ENCODE results near the gene TAAR9. TPM values are rescaled to one million over a fixed set of nuclear protein-coding genes. Genes with fewer than 3 reads are reported as not detected.

TAAR9 gene
- total RNA-seq, 2 experiments from 2014 or later, result not detected

- H3K36me3 ChIP-seq (ENCODE audit: insufficient read depth, low read length), result no peaks in the 10 kb centered on the region
- H3K4me1 ChIP-seq (ENCODE audit: insufficient read depth, low read length, poor library complexity, severe bottlenecking), result no peaks in the 10 kb centered on the region
- no peaks in the 10 kb centered on the region for H4K20me1 ChIP-seq (ENCODE audit: insufficient read depth, low read length)
- H3K9me2 ChIP-seq (ENCODE audit: insufficient read depth, low read length), result no peaks in the 10 kb centered on the region
- H3K79me2 ChIP-seq (ENCODE audit: insufficient read depth, low read depth, low read length), result no peaks in the 10 kb centered on the region
- H3K27ac ChIP-seq (ENCODE audit: low read depth, low read length, poor library complexity, severe bottlenecking), result no peak overlapping the region
- H2AFZ ChIP-seq (ENCODE audit: low read length), result no peak overlapping the region
- TF ChIP-seq EZH2phosphoT487 (IDR thresholded peaks at IDR 0.05; ENCODE audit: borderline replicate concordance, low read depth, low read length), result no peak
- TF ChIP-seq, protein P1, sequence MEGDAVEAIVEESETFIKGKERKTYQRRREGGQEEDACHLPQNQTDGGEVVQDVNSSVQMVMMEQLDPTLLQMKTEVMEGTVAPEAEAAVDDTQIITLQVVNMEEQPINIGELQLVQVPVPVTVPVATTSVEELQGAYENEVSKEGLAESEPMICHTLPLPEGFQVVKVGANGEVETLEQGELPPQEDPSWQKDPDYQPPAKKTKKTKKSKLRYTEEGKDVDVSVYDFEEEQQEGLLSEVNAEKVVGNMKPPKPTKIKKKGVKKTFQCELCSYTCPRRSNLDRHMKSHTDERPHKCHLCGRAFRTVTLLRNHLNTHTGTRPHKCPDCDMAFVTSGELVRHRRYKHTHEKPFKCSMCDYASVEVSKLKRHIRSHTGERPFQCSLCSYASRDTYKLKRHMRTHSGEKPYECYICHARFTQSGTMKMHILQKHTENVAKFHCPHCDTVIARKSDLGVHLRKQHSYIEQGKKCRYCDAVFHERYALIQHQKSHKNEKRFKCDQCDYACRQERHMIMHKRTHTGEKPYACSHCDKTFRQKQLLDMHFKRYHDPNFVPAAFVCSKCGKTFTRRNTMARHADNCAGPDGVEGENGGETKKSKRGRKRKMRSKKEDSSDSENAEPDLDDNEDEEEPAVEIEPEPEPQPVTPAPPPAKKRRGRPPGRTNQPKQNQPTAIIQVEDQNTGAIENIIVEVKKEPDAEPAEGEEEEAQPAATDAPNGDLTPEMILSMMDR (conservative IDR thresholded peaks at IDR 0.05; ENCODE audit: low read length), result no peak
- ChIA-PET POLR2A (no interaction called here), CTCF (ENCODE audit: unreplicated experiment) (no interaction called here)
- intact Hi-C loops (cut with micrococcal nuclease; ENCODE audit: unreplicated experiment), result no loop called here
- DNase-seq (ENCODE audit: low spot score), result no peak
- no peaks in the 10 kb centered on the region for H3K9me3 ChIP-seq (ENCODE audit: low read length)
- no peak overlapping the region for H3K4me2 ChIP-seq (ENCODE audit: low read length)
- no peak overlapping the region for H3K4me3 ChIP-seq (ENCODE audit: low read depth, low read length, poor library complexity, severe bottlenecking)
- no TSS peak for BruUV-seq (replicated peaks)
These were observed 31.1 kb downstream of the TAAR9 start for GRCh38 chr6:132569170-132569569.

DNA sequence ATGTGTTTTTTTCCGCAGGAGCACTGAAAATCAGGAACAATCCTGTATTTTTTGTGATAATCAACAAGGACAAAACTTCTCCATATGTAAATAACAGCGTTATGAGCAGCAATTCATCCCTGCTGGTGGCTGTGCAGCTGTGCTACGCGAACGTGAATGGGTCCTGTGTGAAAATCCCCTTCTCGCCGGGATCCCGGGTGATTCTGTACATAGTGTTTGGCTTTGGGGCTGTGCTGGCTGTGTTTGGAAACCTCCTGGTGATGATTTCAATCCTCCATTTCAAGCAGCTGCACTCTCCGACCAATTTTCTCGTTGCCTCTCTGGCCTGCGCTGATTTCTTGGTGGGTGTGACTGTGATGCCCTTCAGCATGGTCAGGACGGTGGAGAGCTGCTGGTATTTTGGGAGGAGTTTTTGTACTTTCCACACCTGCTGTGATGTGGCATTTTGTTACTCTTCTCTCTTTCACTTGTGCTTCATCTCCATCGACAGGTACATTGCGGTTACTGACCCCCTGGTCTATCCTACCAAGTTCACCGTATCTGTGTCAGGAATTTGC, 32.2 kb downstream of the TAAR9 start, which contains the start of gene TAAR6:
TAAR6 (plus strand) TSS at position 102 of the 557 bp plus-strand sequence; CDS start at position 102, 0 bp downstream.
- CTCF ChIA-PET (ENCODE audit: unreplicated experiment), result no interaction called here
- H3K4me2 ChIP-seq (ENCODE audit: low read length), result no peak within 1 kb of the TSS
- H2AFZ ChIP-seq (ENCODE audit: low read length), result no peak within 1 kb of the TSS
- DNase-seq (ENCODE audit: low spot score), result no peak
- POLR2A ChIA-PET, result no interaction called here
- TF ChIP-seq, protein P1 (conservative IDR thresholded peaks at IDR 0.05; ENCODE audit: low read length), result no peak
- no peak for TF ChIP-seq EZH2phosphoT487 (IDR thresholded peaks at IDR 0.05; ENCODE audit: borderline replicate concordance, low read depth, low read length)
- intact Hi-C loops (cut with micrococcal nuclease; ENCODE audit: unreplicated experiment), result no loop called here
- H3K9me3 ChIP-seq (ENCODE audit: low read length), result no peaks in the 10 kb centered on the region
- no TSS peak for BruUV-seq (replicated peaks)
- H3K4me1 ChIP-seq (ENCODE audit: insufficient read depth, low read length, poor library complexity, severe bottlenecking), result no peaks in the 10 kb centered on the region
- H3K27ac ChIP-seq (ENCODE audit: low read depth, low read length, poor library complexity, severe bottlenecking), result no peak within 1 kb of the TSS
- H3K4me3 ChIP-seq (ENCODE audit: low read depth, low read length, poor library complexity, severe bottlenecking), result no peak within 1 kb of the TSS
- H3K9me2 ChIP-seq (ENCODE audit: insufficient read depth, low read length), result no peaks in the 10 kb centered on the region
- no peaks in the 10 kb centered on the region for H3K36me3 ChIP-seq (ENCODE audit: insufficient read depth, low read length)
- no peaks in the 10 kb centered on the region for H4K20me1 ChIP-seq (ENCODE audit: insufficient read depth, low read length)
- H3K79me2 ChIP-seq (ENCODE audit: insufficient read depth, low read depth, low read length), result no peaks in the 10 kb centered on the region

DNA sequence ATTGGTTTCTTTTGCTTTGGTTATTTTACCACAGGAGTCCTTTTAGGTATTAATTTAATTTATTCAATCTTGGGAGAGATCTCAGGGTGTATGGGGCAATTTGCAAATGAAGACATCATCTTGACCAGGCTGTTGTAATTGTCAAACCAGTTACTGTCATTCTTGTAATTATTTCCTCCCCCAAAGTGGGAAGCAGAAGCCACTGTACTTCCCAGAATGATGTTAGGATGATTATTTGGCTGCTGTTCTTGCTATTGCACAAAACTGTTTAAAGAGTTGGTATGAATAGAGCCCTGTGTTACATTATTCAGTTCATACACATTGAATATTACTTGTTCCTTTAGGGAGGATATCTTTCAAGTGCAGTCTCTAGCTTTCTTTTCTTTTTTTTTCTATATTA, 33.7 kb downstream of the TAAR9 start:
- no peaks in the 10 kb centered on the region for H3K4me1 ChIP-seq (ENCODE audit: insufficient read depth, low read length, poor library complexity, severe bottlenecking)
- H3K4me3 ChIP-seq (ENCODE audit: low read depth, low read length, poor library complexity, severe bottlenecking), result no peak overlapping the region
- ChIA-PET POLR2A (interaction anchor here (0.6 to 1.2 kb wide), 2 partner anchors 10 to 31 kb away, joined by 3 to 5 read pairs; no protein-coding TSS in a partner anchor), CTCF (ENCODE audit: unreplicated experiment) (no interaction called here)
- intact Hi-C loops (cut with micrococcal nuclease; ENCODE audit: unreplicated experiment), result no loop called here
- no peak overlapping the region for H3K4me2 ChIP-seq (ENCODE audit: low read length)
- H3K9me2 ChIP-seq (ENCODE audit: insufficient read depth, low read length), result no peaks in the 10 kb centered on the region
- H4K20me1 ChIP-seq (ENCODE audit: insufficient read depth, low read length), result no peaks in the 10 kb centered on the region
- no peak overlapping the region for H3K27ac ChIP-seq (ENCODE audit: low read depth, low read length, poor library complexity, severe bottlenecking)
- H3K9me3 ChIP-seq (ENCODE audit: low read length), result no peaks in the 10 kb centered on the region
- BruUV-seq (replicated peaks), result no TSS peak
- TF ChIP-seq, protein P1 (conservative IDR thresholded peaks at IDR 0.05; ENCODE audit: low read length), result no peak
- no peak for TF ChIP-seq EZH2phosphoT487 (IDR thresholded peaks at IDR 0.05; ENCODE audit: borderline replicate concordance, low read depth, low read length)
- no peaks in the 10 kb centered on the region for H3K36me3 ChIP-seq (ENCODE audit: insufficient read depth, low read length)
- DNase-seq (ENCODE audit: low spot score), result no peak
- H3K79me2 ChIP-seq (ENCODE audit: insufficient read depth, low read depth, low read length), result no peaks in the 10 kb centered on the region
- no peak overlapping the region for H2AFZ ChIP-seq (ENCODE audit: low read length)

All from OCI-LY7 (cell line).